ENCODE results near the gene BBS12. TPM values are rescaled to one million over a fixed set of nuclear protein-coding genes. Genes with fewer than 3 reads are reported as not detected.

BBS12 gene
- total and polyA plus RNA-seq, 4 donors = 0.53 to 2.1 (median 0.80) TPM

GRCh38 chr4:122747068-122747467, 14.6 kb downstream of the BBS12 start:
- no peak overlapping the region for H3K4me3 ChIP-seq (ENCODE audit: low read depth in 1 of 3, low read length in 3 of 3)
- TF ChIP-seq EGR1 (IDR thresholded peaks at IDR 0.05; ENCODE audit: low read depth in 2 of 2) (no peak), NR2F2 (IDR thresholded peaks at IDR 0.05) (no peak), FOXA2 (IDR thresholded peaks at IDR 0.05) (no peak), ZBTB33 (IDR thresholded peaks at IDR 0.05) (no peak), HNF4G (IDR thresholded peaks at IDR 0.05) (no peak), HNF4A (conservative IDR thresholded peaks at IDR 0.05) (no peak), RAD21 (IDR thresholded peaks at IDR 0.05) (no peak), ATF3 (IDR thresholded peaks at IDR 0.05) (no peak), RXRA (IDR thresholded peaks at IDR 0.05) (no peak), TAF1 (conservative IDR thresholded peaks at IDR 0.05) (no peak), CTCF (IDR thresholded peaks at IDR 0.05; ENCODE audit: low read depth, low read length, missing input control) (no peak), GABPA (IDR thresholded peaks at IDR 0.05 in 1 of 2, conservative IDR thresholded peaks at IDR 0.05 in 1 of 2) (no peak), FOXA1 (IDR thresholded peaks at IDR 0.05) (no peak), JUND (IDR thresholded peaks at IDR 0.05) (no peak)
- TF ChIP-seq, protein P1, sequence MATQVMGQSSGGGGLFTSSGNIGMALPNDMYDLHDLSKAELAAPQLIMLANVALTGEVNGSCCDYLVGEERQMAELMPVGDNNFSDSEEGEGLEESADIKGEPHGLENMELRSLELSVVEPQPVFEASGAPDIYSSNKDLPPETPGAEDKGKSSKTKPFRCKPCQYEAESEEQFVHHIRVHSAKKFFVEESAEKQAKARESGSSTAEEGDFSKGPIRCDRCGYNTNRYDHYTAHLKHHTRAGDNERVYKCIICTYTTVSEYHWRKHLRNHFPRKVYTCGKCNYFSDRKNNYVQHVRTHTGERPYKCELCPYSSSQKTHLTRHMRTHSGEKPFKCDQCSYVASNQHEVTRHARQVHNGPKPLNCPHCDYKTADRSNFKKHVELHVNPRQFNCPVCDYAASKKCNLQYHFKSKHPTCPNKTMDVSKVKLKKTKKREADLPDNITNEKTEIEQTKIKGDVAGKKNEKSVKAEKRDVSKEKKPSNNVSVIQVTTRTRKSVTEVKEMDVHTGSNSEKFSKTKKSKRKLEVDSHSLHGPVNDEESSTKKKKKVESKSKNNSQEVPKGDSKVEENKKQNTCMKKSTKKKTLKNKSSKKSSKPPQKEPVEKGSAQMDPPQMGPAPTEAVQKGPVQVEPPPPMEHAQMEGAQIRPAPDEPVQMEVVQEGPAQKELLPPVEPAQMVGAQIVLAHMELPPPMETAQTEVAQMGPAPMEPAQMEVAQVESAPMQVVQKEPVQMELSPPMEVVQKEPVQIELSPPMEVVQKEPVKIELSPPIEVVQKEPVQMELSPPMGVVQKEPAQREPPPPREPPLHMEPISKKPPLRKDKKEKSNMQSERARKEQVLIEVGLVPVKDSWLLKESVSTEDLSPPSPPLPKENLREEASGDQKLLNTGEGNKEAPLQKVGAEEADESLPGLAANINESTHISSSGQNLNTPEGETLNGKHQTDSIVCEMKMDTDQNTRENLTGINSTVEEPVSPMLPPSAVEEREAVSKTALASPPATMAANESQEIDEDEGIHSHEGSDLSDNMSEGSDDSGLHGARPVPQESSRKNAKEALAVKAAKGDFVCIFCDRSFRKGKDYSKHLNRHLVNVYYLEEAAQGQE (IDR thresholded peaks at IDR 0.05) = no peak
- H3K36me3 ChIP-seq (ENCODE audit: control insufficient read depth in 4 of 4, insufficient read depth in 3 of 4, low read depth in 1 of 4, low read length in 3 of 4) = peaks cover 0 to 3% (median 0%) of the 10 kb centered on the region in 4 donors
- H3K27ac ChIP-seq (ENCODE audit: low read depth in 1 of 2, low read length in 2 of 2) = no peak overlapping the region
- H3K27me3 ChIP-seq (ENCODE audit: control insufficient read depth in 4 of 4, insufficient read depth in 4 of 4, low read length in 3 of 4) = no peaks in the 10 kb centered on the region
- H3K9ac ChIP-seq (ENCODE audit: low read depth in 1 of 2, low read length in 2 of 2) = no peak overlapping the region
- DNase-seq (ENCODE audit: low spot score) = no peak
- no peaks in the 10 kb centered on the region for H3K9me3 ChIP-seq (ENCODE audit: control insufficient read depth in 4 of 4, low read length in 3 of 4)
- 97% methylated on average over 1 of the region's 1 CpG for WGBS
- H3K4me1 ChIP-seq (ENCODE audit: control insufficient read depth in 4 of 4, insufficient read depth in 4 of 4, low read length in 3 of 4) = no peaks in the 10 kb centered on the region

- DNase-seq (ENCODE audit: low spot score) = no peak
- Histone ChIP-seq H3K4me1 (ENCODE audit: control insufficient read depth in 4 of 4, insufficient read depth in 4 of 4, low read length in 3 of 4) (no peaks in the 10 kb centered on the region), H3K9me3 (ENCODE audit: control insufficient read depth in 4 of 4, low read length in 3 of 4) (no peaks in the 10 kb centered on the region), H3K4me3 (ENCODE audit: low read depth in 1 of 3, low read length in 3 of 3) (no peak overlapping the region), H3K9ac (ENCODE audit: low read depth in 1 of 2, low read length in 2 of 2) (no peak overlapping the region), H3K36me3 (ENCODE audit: control insufficient read depth in 4 of 4, insufficient read depth in 3 of 4, low read depth in 1 of 4, low read length in 3 of 4) (no peaks in the 10 kb centered on the region), H3K27ac (ENCODE audit: low read depth in 1 of 2, low read length in 2 of 2) (no peak overlapping the region), H3K27me3 (ENCODE audit: control insufficient read depth in 4 of 4, insufficient read depth in 4 of 4, low read length in 3 of 4) (no peaks in the 10 kb centered on the region)
- TF ChIP-seq, protein P2, sequence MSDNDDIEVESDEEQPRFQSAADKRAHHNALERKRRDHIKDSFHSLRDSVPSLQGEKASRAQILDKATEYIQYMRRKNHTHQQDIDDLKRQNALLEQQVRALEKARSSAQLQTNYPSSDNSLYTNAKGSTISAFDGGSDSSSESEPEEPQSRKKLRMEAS (IDR thresholded peaks at IDR 0.05) = no peak
- TF ChIP-seq ZBTB33 (IDR thresholded peaks at IDR 0.05) (no peak), FOXA1 (IDR thresholded peaks at IDR 0.05) (no peak), RAD21 (IDR thresholded peaks at IDR 0.05) (no peak)
- WGBS = 90% methylated on average over 1 of the region's 1 CpG
These were observed 15.4 kb downstream of the BBS12 start for GRCh38 chr4:122747883-122748282.
